Stimulated activated CD8-positive, alpha-beta memory T cell treated with anti-CD3 and anti-CD28 coated beads, Interleukin-15, amount 100 ng/mL, for 1 hour (primary cell): ENCODE results near the gene HNRNPF.
A peak's percentile ranks its signal among the peaks of the same experiment; 100 is the strongest.
"Not testable (repeated sequence)": the region's sequence is repeated elsewhere in the genome, so short reads cannot be mapped to it uniquely, and the experiment has no call there.

Experiments
- DNase-seq: peaks from one replicate; pipeline ENCODE4 v3.0.0-alpha.2; 2020; ENCODE audit warnings: low read depth

Gene HNRNPF

DNA sequence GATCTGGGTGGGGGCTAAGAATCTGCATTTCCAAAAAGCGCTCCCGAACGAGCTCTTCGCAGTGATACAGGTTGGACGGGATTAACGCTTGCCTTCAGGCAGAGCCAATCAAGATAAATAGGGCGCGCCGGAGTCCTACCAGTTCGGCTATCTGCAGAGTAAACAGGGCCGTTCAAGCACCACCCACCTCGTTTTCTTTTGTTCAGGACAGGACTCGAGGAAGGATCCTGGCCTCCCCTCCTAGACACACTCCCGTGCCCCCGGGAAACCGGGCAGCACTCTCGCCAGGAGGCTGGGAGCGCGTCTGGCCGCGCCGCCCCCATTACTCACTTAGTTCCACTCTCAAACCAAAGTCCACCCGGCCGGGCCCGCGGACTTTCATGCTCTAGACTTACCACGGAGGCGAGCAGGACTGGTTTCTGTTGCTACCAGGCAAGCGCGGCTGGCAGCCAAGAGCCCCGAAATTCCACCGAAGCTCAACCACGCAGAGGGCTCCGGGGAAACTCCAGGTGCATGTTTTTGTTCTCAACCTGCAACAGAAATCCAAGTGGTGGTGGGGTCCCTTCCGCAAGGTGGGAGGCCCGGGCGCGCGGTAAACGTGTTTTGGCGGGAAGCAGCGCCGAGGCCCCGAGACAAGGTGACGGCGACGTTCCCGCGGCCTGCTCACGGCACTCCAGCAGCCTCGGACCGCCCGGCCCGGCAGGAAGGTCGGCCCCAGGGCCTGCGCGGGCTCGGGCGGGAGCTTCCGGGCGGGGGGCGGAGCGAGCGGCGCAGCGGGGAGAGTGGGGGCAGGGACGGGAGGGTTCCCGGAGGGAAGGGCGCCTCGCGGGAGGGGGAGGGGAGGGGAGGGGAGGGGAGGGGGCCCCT, 12.7 kb downstream of the HNRNPF start:
- DNase-seq, result peak; percentile 32

DNA sequence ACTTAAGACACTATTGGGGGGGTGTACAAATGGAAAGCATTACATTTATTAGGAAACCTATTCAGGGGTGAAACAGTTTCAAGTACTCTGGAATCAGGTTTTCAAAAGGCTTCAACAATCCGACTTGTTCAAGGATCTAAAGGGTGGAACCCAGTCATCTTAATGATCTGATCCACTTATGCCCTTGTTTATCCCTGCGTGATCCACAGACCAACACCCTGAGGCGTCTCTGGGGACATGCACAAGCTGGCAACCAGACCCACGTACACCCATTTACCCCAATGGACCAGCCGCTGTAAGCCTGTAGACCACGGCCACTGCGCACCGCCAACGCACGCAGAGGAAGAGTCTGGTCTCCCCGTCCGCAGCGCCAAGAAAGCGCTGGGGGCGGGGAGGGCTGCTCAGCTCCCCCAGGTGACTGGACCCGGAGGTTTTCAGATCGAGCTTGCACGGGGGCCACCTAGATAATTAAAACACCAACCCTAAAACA, 13.4 kb downstream of the HNRNPF start:
- DNase-seq, result no peak

DNA sequence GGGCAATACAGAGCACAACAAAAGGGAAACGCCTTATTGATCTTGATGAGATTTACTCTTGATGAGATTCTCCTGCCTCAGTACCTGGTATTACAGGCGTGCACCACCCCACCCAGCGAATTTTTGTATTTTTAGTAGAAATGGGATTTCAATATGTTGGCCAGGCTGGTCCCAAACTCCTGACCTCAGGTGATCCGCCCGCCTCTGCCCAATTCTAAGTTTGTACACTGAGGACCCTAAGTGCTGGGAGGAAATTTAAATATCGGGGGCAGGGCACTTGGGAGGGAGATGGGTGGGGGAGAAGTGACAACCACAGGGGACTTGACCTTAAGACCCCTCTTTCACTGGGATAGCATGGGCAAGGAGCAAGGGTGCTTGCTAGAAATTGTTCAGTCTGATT, 14.1 kb downstream of the HNRNPF start:
- no peak for DNase-seq

DNA sequence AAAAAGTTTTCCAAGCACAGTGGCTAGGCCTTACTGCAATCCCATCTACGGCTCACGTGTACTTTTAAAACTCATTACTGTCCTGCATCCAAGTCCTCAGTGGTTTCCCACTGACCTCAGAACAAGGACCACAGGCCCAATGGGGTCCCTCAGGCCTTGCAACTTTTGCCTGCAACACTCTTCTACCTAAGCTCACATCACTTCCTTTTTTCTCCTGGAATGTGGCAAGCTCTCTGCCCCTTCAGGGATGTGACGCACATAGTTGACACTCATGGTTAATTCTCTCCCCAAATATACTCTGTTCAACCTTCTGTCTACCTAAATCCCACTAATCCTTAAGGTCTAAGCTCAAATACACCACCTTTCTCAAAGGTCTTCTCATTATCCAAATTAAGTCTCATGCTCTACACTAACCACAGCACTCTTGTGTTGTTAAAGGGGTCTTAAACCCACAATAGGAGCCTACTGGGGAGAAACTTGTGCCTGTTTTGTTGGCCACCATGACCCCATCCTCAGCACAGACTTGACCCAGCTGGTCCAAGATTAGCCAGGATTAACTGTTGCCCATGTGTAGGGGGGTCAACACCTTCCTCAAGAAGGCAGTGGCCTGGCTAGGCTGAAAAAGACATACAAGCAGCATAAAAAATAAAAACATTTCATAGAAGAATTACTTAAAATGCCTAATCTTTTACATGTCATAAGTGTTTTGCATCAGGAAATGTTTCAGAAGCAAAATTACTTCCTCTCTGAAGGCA, 15.2 kb downstream of the HNRNPF start:
- no peak for DNase-seq

DNA sequence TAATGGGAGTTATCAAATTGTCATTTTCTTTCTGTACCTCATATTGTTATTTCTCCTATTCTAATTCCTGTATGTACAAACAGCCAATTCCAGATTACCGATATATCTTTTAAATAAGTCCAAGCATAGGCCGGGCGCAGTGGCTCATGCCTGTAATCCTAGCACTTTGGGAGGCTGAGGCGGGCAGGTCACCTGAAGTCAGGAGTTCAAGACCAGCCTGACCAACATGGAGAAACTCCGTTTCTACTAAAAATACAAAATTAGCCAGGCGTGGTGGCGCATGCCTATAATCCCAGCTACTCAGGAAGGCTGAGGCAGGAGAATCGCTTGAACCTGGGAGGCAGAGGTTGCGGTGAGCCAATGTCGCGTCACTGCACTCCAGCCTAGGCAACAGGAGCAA, 15.8 kb downstream of the HNRNPF start:
- not testable (repeated sequence) for DNase-seq

DNA sequence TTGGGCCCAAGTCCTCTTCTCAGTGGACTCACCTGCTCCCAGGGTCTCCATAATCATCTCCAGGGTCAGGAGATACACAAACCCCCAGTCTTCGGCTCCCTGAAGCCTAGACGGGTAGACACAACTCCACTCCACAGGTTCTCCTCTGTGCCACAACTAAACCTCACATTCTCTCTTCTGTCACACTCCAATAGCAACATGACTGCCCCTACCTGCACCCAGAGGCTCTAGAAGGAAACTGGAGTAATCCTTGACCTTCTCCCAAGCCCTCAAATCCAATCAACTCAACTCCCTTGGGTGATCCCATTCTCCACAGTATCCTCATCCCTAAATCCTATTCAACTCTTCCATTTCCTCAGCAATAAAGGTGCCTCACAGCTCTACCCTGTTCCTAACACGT, 16.2 kb downstream of the HNRNPF start:
- DNase-seq, result no peak

DNA sequence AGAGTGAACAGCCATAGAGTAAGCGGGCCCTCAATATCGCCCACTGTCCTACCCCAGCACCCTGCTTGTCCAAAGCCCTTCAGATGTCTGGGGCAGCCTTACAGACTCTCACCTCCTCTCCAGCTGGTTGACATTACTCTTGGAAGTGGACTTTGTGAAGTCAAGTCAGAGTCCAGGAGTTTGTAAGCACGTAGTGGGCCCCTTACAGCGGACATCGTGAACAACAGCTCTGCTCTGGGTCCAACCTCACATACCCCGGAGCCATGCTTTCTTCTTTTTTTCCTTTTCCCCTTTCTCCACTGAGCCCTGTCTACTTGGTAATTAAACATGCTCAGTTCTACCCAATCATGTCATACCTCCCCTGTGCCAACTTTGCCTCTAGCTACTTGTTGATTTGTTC, 17.5 kb downstream of the HNRNPF start:
- no peak for DNase-seq

DNA sequence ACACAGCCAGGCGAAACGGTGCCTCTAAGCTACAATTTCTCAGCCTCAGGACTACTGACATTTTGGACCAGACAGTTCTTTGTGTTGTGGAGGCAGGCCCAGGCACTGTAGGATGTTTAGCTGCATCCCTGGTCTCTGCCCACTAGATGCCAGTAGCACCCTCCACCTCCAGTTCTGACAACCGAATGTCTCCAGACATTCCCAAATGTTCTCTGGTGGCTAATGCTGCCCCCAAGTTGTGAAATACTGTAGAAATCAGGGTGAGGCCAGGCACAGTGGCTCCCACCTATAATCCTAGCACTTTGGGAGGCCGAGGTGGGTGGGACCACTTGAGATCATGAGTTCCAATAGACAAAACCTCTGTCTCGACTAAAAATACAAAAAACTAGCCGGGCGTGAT, 18.2 kb downstream of the HNRNPF start:
- no peak for DNase-seq

DNA sequence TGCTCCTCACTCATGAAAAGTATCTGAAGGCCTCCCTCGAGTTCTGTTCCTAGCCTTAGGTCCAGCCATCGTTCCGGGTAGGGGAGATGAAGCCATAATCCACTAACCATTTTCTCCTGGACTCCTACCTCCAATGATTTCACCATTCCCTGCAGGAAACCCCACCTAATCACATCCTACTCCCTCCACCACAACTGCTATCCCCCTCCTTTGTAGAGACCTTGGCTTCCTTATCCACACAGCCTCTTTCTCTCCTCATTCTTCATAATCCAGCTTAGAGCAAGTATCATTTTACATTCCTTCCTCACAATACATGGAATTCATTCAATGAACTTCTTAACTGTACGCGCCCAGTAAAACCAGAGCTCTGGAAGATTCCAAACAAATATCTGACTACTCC, 18.7 kb downstream of the HNRNPF start:
- DNase-seq, result no peak

DNA sequence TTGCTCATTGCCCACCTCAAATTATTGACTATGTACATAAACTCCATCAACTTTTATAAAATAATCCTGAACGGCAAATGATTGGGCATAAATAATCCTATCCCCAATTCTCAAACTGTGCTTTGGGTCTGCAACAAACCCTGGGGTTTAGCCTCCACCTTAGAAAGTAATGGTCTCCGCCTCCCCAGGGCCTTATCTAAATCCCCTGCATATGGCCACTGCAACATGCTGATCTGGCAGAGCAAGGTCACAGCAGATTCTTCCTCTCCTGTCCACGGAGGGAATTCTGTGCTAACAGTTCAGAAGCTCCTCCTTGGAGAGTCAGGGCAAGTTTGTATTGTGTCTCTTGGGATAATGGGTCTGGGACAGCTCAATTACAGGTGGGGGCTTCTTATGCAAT, 19.1 kb downstream of the HNRNPF start:
- no peak for DNase-seq

DNA sequence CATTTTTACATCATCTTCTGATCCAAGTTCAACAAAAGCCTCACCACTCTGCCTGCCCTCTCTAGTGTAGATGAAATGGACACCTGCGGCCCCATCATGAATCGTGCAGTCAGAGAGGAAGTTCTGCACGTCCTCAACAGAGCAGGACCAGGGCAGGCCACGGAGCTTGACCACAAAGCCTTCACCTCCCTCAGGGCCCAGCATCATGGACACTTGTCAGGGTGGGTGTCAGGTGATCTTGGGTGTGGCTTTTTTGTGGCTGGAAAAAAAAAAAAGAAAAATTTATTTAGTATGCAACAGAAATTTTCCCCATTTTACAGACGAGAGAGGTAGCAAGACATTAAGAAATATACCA, 21.3 kb downstream of the HNRNPF start:
- no peak for DNase-seq

DNA sequence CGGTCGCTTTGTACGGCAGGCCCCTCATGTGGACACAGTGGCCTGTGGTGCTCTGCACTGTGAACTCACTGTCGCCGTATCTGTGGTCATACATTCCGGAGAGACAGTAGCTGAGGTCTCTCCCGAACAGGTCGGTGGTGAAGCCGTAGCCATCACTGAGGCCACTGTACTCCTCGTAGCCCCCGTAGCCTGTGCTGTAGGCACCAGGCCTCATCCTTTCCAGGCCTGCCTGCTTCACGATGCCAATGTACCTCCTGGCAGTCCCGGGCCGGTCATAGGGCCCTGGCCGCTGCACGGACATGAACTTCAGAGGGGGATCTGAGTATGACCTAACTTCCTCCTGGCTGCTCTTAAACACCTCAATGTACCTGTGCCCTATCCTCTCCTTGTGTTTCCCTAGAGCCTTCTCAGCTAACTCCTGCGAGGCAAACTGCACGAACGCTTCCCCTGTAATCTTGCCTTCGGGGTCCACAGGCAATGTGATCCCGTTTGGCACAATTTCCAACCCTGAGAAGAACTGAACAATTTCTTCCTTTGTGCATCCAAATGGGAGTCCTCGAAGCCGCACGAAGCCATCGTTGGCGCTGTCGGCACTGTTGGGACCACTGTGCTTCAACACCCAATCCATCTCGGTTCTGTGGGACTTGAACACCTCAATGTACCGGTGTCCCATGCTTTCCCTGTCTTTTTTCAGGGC, 21.9 kb downstream of the HNRNPF start:
- DNase-seq, result no peak

DNA sequence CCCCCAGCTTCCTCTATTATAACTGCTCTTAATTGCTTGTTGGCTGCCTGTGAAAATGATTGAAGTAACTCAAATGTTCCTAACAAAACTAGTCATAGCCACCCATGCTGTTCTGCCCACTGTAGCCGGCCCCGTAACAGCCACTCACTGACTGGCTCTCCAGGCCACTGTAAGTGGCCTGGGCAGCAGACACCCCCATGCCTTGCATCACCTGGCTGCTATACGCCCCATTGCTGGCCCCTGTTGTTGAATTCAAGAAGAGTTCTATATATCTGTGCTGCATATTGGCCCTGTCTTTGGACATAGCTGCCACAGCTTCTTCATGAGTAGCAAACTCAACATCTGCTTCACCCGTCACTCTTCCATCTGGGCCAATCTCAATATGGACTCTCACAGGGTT, 22.4 kb downstream of the HNRNPF start:
- no peak for DNase-seq

DNA sequence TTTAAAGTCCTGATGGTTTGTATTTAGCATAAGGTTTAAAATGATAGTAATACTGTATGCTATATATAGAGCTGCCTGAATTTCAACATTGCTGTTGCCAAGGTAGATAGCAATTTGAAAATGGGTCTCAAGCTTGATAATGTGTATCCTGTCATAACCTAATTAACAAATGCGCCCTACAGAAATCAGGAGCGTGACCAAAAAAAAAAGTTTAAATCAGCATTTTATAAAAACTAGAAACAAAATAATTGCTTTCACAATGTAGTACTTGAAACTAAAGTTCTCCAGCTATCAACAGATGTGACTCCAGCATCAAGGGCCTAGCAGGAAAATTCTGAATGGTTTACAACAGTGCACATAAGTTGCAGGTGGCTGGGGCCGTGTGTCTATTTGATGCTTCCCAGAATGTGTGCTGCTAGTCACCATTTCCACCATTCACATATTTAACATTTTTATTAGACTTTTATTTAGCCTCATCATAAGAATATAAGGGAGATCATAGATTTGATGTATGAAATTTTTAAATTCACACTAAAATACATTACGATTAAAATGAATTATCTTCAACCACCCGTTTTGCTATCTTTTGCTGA, 23.5 kb downstream of the HNRNPF start:
- no peak for DNase-seq

DNA sequence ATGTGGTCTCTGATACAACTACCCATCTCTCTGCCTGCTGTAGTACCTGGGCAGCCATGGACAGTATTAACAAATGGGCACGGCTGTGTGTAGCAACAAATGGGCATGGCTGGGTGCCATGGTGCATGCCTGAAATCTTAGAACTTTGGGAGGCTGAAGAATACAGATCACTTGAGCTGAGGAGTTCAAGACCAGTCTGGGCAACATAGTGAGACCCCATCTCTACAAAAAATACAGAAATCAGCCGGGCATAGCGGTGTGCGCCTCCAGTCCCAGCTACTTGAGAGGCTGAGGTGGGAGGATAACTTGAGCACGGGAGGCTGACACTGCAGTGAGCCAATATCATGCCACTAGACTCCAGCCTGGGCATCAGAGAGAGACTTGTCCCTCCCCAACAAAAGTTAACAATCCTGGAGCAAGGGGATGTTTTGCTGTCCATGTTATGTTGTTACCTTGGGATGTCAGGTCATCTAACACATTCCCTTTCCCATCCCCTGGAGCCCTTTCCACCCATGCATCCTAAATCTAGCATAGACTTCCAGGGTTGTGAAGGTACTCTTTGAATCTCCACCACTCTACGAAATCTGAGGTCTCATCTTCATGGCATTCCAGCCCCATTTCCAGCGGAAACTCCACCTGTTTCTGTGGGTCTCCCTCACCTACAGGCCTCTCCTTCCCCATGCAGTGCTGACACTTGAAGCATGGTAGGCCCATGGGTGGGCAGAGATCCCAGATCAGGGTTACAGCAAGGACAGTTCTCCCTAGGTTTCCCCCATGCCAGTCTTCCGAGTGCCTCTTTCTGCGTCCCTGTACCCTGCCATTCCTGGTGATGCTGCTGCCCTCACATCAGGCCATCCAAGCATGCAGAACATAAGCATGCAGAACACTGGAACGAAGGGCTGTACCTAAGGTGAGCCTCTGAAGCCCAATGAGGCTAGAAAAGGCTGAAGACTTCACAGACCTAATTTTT, 24.4 kb downstream of the HNRNPF start:
- no peak for DNase-seq

DNA sequence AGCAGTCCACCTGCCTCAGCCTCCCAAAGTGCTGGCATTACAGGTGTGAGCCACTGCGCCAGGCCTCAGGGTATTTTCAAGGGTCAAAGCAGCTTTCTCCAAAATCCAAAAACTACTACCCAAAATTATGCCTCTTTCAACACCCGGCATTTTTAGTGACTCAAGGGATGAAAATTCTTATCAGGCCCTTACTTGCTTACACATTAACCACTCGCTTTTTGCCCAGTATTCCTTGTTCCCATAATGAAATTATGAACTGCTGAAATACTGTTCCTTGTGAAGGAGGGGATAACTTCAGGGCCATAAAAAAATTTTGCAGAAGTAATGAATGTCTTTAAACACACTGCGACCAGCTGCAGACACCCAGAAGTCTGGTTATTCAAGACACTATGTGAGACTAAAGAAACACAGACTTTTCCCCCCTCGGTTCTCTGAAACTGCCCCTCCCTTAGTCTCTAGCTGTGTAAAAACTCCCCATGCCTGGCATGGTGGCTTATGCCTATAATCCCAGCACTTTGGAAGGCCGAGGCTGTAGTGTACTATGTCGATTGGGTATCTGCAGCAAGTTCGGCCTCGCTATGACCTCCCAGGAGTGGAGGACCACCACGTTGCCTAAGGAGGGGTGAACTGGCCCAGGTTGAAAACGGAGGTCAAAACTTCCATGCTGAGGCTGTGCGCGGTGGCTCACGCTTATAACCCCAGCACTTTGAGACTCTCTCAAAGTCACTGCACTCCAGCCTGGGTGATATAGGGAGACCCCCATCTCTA, 25.6 kb downstream of the HNRNPF start:
- DNase-seq, result no peak

DNA sequence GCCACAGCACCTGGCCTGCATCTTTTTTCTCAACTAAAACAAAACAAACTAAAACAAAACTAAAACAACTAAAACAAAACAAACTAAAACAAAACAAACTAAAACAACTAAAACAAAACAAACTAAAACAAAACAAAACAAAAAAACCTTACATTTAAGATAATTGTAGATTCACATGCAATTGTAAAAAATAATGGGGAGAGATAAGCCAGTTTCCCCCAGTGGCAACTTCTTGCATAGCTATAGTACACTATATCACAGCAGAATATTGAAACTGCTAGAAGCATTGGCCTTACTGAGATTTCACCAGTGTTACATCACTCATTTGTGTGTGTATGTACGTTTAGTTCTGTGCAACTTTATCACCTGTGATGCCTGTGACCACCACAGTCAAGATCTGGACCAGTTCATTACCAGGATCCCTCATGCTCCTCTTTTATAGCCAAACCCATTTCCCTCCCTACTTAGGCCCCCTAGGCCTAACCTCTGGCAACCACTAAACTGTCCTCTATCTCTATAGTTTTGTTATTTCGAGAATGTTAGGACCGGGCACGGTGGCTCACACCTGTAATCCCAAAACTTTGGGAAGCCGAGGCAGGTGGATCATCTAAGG, 28.3 kb downstream of the HNRNPF start:
- DNase-seq, result no peak

DNA sequence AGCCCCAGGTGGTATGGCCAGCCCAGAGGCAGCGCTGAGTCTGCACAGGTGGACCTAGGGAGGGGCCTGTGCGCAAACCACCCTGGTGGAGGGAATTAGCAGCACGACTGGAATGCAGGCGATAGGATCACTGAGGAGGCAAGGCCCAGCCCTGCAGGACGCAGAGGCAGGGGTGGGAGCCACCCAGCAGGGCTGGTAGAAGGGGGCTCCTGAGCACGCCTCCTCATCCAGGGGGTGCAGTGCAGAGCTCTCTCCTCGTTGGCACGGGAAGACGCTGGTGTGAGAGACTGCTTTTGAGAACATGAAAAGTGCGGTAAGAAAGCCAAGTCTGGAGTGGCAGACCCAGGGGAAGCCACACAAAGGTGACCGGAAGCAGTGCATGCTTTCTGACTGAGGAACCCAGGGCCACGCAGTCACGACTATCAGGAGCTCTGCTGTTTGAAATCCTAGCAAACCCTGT, 31.5 kb downstream of the HNRNPF start:
- no peak for DNase-seq

DNA sequence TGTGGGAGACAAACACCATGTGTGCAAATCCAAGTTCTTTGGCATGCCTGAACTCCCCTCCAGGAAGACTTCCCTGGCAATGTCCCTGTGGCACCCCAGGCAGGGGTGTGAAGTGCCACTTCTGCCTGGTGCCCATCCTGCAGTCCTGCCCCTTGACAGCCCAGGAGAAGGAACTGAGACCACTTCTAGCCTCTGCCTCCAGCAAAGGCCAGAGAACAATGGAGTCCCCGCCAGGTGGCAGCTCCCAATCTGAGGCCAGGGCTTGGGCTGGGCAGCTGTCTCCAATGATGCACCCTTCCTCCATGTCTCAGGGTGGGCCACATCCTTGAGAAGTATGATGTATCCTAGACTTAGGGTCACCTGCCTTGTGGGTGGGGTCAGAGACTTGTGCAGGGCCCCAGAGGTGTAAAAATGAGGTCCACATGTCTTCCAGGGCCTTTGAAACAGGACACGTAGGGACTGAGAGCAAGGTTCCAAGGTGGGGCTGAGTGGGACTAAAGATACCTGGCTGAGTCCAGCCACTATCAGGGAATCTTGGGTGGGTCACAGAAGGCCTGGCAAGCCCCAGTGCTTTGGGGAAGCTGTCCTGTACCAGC, 32.1 kb downstream of the HNRNPF start:
- no peak for DNase-seq
